H7 (cell line): ENCODE measurements around the gene NBPF3. TPM values are rescaled to one million over a fixed set of nuclear protein-coding genes. Genes with fewer than 3 reads are reported as not detected.
"Not testable (repeated sequence)": the region's sequence is repeated elsewhere in the genome, so short reads cannot be mapped to it uniquely, and the experiment has no call there.

ENCODE experiments used
- DNase-seq: peaks from one replicate; pipeline ENCODE4 v3.0.0; 2012
- H3K27me3 ChIP-seq: 2 replicates; pipeline ENCODE4 v1.6.0; 2011; ENCODE audit warnings: mild to moderate bottlenecking, low read length; ENCODE audit not compliant: control insufficient read depth, insufficient read depth
- H3K36me3 ChIP-seq: replicated peaks from 2 replicates; pipeline ENCODE4 v1.5.1; 2011; ENCODE audit warnings: low read length; ENCODE audit not compliant: control insufficient read depth, insufficient read depth
- H3K4me3 ChIP-seq: 2 replicates; pipeline ENCODE4 v1.5.1; 2011; ENCODE audit warnings: low read depth, mild to moderate bottlenecking, control low read depth, low read length, moderate library complexity; ENCODE audit not compliant: insufficient read depth
- total RNA-seq: library from RNA; depleted of rRNA; stranded (reverse); fragments of >200 nt; shearing (Covaris generic); gene quantifications from 2 replicates; pipeline ENCODE4 v1.2.3, GENCODE V29; 2014

NBPF3 gene
- total RNA-seq, 1 experiment from 2014 or later = 19.7 TPM

DNA sequence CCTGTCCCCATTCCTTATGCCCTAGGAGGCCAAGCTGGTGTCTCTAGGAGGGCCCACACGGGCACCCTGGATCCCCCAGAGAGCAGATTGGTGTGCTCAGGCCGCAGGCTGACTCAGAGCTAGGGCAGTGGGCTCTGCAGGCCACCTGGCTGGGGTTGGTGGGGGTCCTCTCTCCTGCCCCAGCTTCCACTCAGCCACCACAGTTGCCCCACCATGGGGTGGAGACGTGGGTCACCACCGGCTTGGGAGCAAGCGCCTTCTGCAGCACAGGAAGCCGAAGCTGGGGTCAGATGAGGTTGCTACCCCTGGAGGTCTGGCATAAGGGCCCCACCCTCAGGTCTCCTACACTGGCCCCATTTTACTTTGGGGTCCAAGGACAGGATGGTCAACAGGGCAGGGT, 9.1 kb upstream of the NBPF3 start:
- not testable (repeated sequence) for H3K4me3 ChIP-seq, H3K36me3 ChIP-seq

DNA sequence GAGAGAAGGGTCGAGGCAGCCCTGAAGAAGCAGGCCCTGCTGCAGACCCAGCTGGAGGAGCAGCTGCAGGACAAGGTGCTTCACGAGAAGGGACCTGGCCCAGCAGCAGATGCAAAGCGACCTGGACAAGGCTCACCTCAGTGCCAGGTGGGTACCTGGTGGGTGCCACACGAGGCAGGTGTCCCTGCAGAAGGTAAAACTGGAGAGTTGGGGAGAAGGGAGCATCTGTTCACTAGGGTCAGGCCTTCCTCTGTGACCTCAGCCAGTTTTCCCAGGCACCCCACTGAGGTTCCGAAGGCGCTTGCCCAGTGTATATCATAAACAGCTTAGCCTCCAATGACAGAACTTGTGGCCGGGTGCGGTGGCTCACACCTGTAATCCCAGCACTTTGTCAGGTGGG, 5.5 kb upstream of the NBPF3 start:
- H3K27me3 ChIP-seq = peaks cover 15% of the 10 kb centered on the region
- no peaks in the 10 kb centered on the region for H3K36me3 ChIP-seq
- no peak for DNase-seq

More for the DNA sequence above, 9.1 kb upstream of the NBPF3 start:
- not testable (repeated sequence) for DNase-seq
- H3K27me3 ChIP-seq = peaks cover 18% of the 10 kb centered on the region

DNA sequence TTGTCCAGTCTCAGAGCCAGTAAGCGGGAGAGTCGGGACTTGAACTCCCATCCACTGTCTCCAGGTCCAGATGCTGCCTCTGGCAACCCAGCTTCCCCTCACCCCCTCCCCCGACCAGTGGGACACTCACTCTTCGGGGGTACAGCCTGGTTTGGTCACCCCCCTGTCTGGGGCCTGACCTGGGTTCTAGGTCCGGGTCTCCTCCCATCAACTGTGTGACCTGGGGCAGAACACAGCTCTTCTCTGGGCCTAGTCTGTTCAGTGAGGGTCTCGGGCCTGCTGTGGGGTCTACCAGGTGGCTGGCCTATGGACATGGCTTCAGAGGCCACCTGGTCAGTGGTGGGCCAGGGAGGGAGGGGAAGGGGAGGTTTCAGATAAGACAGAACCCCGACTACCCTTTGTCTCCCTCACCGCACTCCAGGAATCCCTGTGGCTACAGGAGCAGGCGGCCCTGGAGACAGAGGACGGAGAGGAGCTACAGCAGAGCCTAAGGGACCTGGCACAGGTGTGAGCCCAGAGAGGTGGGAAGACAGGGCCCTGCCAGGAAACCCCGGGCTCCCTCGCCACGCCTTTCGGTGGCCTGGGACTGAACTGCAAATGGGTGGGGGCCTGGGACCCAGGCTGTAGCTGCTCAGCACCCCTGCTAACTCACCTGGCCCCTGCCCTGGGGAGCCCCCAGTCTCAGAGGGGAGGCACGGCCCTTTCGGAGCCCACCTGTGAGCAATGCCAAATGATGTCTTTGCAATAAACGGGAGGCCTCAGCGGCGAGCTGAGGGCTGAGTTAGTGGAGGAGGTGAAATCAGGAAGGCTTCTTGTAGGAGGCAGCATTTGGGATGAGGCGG, 4.1 kb upstream of the NBPF3 start:
- peak; percentile 33 for DNase-seq
- Histone ChIP-seq H3K27me3 (peaks cover 22% of the 10 kb centered on the region), H3K4me3 (peak overlapping the region; percentile 58), H3K36me3 (no peaks in the 10 kb centered on the region)

More for the DNA sequence above, 5.5 kb upstream of the NBPF3 start:
- no peak overlapping the region for H3K4me3 ChIP-seq

DNA sequence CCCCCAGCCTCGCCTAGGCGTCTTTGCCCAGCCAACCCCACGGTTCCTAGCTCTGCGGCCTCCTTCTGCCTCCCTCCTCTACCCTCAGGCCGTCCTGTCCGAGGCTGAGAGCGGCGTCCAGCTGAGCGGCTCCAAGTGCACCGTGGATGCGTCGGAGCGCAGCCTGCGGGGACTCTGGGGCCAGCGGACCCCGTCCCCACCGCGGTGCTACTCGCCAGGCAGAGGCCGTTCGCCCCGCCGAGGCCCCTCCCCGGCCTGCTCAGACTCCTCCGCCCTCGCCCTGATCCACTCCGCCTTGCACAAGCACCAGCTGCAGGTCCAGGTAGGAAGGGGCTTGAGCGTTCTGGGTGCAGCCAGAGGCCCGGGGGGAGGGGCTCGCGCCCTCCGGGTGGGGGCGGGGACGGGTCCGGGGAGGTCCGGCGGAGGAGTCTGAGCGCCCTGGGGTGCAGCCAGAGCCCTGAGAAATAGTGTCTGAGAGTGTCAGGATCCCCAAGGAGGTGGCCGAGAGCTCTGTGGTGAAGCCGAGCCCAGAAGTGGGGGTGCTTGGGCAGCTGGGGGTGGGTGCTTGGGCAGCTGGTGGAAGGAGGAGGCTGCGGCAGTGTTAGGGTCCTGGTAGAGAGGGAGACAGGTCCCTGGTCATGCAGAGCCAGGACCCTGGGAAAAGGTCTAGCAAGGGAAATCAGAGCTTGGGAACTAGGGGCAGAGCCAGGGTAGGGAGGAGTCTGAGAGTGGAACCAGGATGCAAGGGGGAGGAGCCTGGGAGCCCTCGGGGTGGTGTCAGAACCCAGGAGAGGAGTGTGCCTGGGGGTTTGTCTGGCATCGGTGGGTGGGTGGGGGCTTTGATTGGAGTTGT, 3.2 kb upstream of the NBPF3 start:
- Histone ChIP-seq H3K27me3 (peaks cover 23% of the 10 kb centered on the region), H3K36me3 (no peaks in the 10 kb centered on the region), H3K4me3 (peak overlapping the region; percentile 58)
- peak; percentile 81 for DNase-seq

DNA sequence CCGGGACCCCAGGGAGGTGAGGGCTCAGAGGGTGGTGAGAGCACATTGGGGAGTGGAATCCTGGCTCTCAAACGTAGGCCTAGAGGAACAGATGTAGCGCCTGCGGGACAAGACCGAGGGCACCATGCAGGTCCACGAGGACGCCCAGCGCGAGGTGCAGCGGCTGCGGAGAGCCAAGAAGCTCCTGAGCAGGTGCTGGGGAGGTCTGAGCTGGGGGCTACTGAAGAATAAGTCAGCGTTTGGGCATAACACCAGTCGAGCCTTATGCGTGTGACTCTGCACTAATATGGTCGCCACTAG, 2.6 kb upstream of the NBPF3 start:
- Histone ChIP-seq H3K27me3 (peaks cover 23% of the 10 kb centered on the region), H3K4me3 (peak overlapping the region; percentile 58), H3K36me3 (no peaks in the 10 kb centered on the region)
- DNase-seq = no peak

DNA sequence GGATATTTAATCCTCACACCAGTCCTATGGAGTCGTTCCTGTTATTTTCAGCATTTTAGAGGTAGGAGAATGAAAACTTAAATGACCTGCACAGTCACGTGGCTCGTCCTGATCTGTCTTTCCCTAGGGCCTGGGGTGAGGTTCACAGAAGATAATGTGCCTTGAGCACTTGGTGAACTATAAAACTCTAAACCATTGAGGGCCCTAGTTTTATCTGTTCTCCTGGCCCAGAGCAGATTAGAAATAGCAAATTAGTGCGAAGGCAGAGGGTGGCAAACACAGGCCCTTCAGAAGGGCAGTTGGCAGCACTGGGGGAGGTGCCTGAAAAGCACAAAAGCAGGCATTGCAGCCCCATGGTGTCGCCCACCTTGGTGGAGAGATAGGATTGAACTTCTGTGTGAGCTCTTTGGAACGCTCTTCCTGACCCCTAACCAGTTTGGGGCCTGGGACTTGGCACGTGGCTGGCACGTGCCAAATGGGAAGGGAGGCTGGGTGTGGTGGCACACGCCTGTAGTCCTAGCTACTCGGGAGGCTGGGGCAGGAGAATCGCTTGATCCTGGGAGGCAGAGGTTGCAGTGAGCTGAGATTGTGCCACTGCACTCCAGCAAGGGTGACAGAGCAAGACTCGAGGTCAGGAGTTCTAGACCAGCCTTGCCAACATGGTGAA, 1.2 kb upstream of the NBPF3 start:
- peaks cover 23% of the 10 kb centered on the region for H3K27me3 ChIP-seq
- not testable (repeated sequence) for H3K36me3 ChIP-seq, H3K4me3 ChIP-seq, DNase-seq

DNA sequence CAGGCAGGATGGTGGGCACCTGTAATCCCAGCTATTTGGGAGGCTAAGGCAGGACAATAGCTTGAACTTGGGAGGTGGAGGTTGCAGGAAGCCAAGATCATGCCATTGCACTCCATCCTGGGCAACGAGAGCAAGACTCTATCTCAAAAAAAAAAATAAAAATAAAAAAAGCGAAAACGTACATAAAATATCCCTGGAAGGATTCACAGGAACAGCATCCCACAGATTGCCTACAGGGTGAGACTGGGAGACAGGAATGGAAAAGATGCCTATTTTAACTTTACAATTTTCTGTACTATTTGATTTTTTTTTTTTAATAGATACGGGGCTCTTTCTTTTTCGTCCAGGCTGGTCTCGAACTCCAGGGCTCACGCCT, 604 bp upstream of the NBPF3 start:
- Histone ChIP-seq H3K27me3 (peaks cover 23% of the 10 kb centered on the region), H3K36me3 (no peaks in the 10 kb centered on the region), H3K4me3 (peak overlapping the region; percentile 91)
- DNase-seq = no peak

DNA sequence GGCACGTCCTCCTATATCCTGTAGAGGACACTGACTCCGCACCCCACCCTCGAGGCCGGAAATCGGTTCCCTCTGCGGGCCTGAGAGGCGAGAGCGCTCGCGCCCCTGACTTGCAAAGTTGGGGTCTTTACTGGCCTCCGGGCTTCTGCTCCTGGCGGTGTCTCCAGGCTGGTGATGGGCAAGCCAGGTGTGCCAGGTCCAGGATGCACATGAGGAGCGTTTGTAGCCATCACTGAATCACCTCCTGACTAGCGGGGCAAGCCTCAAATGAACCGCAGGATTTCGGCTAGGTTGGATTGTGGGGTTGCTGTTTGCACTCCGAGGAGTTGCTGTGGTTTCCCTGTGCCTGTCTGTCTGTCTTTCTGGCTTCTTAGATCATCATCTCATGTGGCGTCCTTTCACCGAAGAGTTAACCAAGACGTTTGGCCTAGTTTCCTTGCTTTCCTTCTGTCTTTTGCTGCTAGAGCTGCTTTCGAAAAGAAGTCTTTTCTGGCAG, 741 bp downstream of the NBPF3 start:
- peak; percentile 14 for DNase-seq
- H3K36me3 ChIP-seq = not testable (repeated sequence)
- peak overlapping the region; percentile 91 for H3K4me3 ChIP-seq
- H3K27me3 ChIP-seq = peaks cover 16% of the 10 kb centered on the region

DNA sequence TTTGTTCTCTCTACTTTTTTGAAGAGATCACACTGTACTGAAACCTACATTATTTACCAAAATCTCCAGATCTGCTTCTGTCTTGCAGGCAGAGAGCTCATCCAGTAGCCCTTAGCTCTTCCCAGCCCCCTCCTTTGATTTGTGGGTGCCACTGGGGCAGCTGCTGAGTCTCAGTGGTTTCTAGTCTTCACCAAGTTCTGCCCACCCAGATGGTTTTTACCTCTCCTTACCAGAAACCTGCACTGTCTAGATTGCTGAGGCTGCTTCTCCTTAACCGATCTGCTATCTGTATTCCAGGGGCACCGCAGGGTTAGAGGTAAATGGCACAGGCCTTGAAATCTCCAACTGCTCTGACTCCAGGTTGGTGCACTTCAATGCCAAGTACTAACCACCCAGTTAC, 6.7 kb downstream of the NBPF3 start:
- not testable (repeated sequence) for H3K27me3 ChIP-seq, H3K36me3 ChIP-seq, DNase-seq, H3K4me3 ChIP-seq

DNA sequence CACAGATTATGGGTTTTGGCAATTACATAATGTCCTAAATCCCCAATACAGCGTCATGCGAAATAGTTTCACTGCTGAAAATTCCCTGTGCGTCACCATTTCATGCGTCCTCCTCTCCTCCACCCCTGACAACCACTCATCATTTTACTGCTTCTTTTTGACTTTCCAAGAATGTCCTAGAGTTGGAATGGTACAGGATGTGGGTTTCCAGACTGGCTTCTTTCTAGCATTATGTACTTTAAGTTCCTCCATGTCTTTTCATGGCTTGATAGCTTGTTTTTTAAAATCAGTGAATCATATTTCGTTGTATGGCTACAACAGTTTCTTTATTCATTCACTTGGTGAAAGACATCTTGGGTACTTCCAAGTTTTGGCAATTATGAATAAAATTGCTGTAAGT, 7.4 kb downstream of the NBPF3 start:
- DNase-seq = no peak
- Histone ChIP-seq H3K36me3 (no peaks in the 10 kb centered on the region; the same call in 1 of the 2 replicates), H3K27me3 (no peaks in the 10 kb centered on the region), H3K4me3 (no peak overlapping the region)

DNA sequence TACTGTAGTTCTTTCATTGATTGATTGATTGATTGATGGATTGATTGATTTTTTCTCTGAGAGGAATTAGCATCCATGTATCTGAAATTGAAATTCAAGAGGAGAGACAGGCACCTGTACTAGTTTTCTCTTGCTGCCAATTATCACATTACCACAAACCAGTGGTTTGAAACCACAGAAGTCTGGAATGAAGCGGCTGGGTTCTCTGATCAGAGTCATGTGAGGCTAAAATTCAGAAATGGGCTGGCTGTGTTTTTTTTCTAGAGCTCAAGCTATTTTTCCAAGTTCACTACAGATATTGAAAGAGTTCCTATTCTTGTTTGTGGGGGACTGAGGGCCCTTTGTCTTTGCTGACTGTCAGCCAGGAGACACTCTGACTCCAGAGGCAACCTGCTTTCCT, 10.0 kb downstream of the NBPF3 start:
- Histone ChIP-seq H3K4me3 (no peak overlapping the region), H3K36me3 (no peaks in the 10 kb centered on the region; the same call in 1 of the 2 replicates), H3K27me3 (no peaks in the 10 kb centered on the region)
- no peak for DNase-seq

DNA sequence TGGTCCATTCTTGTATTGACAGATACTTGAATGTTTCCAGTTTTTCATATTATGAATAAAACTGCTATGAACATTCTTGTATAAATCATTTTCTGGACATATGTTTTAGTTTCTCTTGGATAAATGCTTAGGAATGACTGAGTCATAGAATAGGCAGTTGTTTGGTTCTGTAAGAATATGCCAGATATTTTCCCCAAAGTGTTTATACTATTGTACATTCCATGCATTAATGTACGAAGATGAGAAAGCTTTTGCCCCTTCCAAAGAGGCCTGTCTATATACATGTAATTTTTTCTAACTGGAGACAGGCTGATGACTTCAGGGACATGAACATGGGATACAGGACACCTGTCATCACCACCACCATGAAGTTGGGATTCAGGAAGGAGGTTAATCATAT, 11.3 kb downstream of the NBPF3 start:
- no peaks in the 10 kb centered on the region for H3K27me3 ChIP-seq
- H3K4me3 ChIP-seq = no peak overlapping the region
- no peaks in the 10 kb centered on the region for H3K36me3 ChIP-seq
- DNase-seq = no peak

DNA sequence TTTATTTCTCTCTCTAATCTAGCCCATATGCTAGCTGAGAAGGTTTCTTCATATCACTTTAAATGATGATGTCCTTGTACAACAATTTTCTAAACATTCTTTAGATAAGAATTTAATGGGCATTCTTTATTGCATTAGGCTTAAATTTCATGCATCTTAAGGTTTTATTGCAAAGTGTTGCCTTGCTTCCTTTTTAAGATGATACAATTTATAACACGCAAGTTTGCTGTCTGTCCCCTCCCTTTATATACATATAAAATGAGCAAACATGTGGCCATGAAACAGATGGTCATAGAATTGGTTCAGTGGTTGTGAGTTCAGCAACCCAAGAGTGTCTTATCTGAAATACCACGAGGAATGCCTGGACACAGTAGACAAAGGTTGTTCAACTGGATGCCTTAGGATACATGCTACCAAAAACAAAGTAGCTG, 12.1 kb downstream of the NBPF3 start:
- H3K27me3 ChIP-seq = no peaks in the 10 kb centered on the region
- DNase-seq = no peak
- no peak overlapping the region for H3K4me3 ChIP-seq
- no peaks in the 10 kb centered on the region for H3K36me3 ChIP-seq

DNA sequence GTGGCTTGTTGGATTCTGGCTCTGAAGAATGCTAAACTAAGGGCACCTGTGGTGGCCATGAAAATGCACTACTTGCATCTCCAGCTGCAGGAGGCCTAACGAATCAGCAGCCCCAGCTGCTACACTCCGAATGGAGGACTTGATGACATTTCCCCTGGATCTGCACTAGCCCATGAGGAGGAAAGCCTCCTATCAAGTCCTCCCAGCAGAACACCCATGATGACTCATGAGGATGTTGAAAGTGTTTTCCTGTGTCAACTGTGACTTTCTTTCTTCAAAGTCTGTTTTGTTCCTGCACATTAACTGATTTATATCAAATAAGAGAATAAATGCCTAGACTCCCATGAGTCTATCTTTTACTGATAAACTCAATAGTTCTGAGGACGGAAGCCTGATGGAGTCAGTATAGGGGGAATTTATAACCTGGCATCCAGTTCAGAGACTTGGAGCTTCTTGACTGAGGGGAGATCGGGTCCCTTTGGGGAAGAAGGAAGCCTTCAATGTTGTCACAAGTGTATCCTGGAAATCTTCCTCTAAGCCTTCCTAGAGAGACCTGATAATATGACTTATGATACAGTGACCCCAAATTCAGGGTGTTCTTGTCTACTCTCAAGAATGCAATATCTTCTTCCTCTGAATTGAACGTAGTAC, 14.2 kb downstream of the NBPF3 start:
- not testable (repeated sequence) for H3K4me3 ChIP-seq, DNase-seq, H3K36me3 ChIP-seq, H3K27me3 ChIP-seq
